ENCODE results near the gene VWA8. TPM values are rescaled to one million over a fixed set of nuclear protein-coding genes. Genes with fewer than 3 reads are reported as not detected.

The VWA8 gene
- total and polyA plus RNA-seq, 4 donors = 7.1 to 50.3 (median 12.4) TPM

GRCh38 chr13:41970022-41970421, 9.1 kb upstream of the VWA8 start:
- Histone ChIP-seq H3K36me3 (ENCODE audit: control insufficient read depth in 4 of 4, insufficient read depth in 3 of 4, low read depth in 1 of 4, low read length in 3 of 4) (no peaks in the 10 kb centered on the region), H3K4me1 (ENCODE audit: control insufficient read depth in 4 of 4, insufficient read depth in 4 of 4, low read length in 3 of 4) (peaks cover 1 to 22% (median 2%) of the 10 kb centered on the region in 4 donors), H3K9ac (ENCODE audit: low read depth in 1 of 2, low read length in 2 of 2) (no peak overlapping the region), H3K4me3 (ENCODE audit: low read depth in 1 of 3, low read length in 3 of 3) (no peak overlapping the region), H3K27me3 (ENCODE audit: control insufficient read depth in 4 of 4, insufficient read depth in 4 of 4, low read length in 3 of 4) (no peaks in the 10 kb centered on the region), H3K9me3 (ENCODE audit: control insufficient read depth in 4 of 4, low read length in 3 of 4) (no peaks in the 10 kb centered on the region), H3K27ac (ENCODE audit: low read depth in 1 of 2, low read length in 2 of 2) (no peak overlapping the region)
- DNase-seq (ENCODE audit: low spot score) = no peak
- TF ChIP-seq FOXA2 (IDR thresholded peaks at IDR 0.05) = no peak
- TF ChIP-seq, protein P1, sequence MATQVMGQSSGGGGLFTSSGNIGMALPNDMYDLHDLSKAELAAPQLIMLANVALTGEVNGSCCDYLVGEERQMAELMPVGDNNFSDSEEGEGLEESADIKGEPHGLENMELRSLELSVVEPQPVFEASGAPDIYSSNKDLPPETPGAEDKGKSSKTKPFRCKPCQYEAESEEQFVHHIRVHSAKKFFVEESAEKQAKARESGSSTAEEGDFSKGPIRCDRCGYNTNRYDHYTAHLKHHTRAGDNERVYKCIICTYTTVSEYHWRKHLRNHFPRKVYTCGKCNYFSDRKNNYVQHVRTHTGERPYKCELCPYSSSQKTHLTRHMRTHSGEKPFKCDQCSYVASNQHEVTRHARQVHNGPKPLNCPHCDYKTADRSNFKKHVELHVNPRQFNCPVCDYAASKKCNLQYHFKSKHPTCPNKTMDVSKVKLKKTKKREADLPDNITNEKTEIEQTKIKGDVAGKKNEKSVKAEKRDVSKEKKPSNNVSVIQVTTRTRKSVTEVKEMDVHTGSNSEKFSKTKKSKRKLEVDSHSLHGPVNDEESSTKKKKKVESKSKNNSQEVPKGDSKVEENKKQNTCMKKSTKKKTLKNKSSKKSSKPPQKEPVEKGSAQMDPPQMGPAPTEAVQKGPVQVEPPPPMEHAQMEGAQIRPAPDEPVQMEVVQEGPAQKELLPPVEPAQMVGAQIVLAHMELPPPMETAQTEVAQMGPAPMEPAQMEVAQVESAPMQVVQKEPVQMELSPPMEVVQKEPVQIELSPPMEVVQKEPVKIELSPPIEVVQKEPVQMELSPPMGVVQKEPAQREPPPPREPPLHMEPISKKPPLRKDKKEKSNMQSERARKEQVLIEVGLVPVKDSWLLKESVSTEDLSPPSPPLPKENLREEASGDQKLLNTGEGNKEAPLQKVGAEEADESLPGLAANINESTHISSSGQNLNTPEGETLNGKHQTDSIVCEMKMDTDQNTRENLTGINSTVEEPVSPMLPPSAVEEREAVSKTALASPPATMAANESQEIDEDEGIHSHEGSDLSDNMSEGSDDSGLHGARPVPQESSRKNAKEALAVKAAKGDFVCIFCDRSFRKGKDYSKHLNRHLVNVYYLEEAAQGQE (IDR thresholded peaks at IDR 0.05) = no peak
- TF ChIP-seq JUND (IDR thresholded peaks at IDR 0.05) = no peak
- TF ChIP-seq MAX (IDR thresholded peaks at IDR 0.05) = no peak
- no peak for TF ChIP-seq ZBTB33 (IDR thresholded peaks at IDR 0.05)
- TF ChIP-seq RXRA (IDR thresholded peaks at IDR 0.05) = no peak
- TF ChIP-seq SP1 (IDR thresholded peaks at IDR 0.05) = no peak
- TF ChIP-seq YY1 (IDR thresholded peaks at IDR 0.05) = no peak
- no peak for TF ChIP-seq FOXA1 (IDR thresholded peaks at IDR 0.05)

GRCh38 chr13:41969072-41969471, 8.2 kb upstream of the VWA8 start:
- no peak for DNase-seq (ENCODE audit: low spot score)
- WGBS = over 99% methylated on average over 4 of the region's 4 CpGs
- no peak overlapping the region for H3K4me3 ChIP-seq (ENCODE audit: low read depth in 1 of 3, low read length in 3 of 3)

More at GRCh38 chr13:41969072-41969471, 8.2 kb upstream of the VWA8 start:
- Histone ChIP-seq H3K9ac (ENCODE audit: low read depth in 1 of 2, low read length in 2 of 2) (no peak overlapping the region), H3K36me3 (ENCODE audit: control insufficient read depth in 4 of 4, insufficient read depth in 3 of 4, low read depth in 1 of 4, low read length in 3 of 4) (no peaks in the 10 kb centered on the region), H3K27me3 (ENCODE audit: control insufficient read depth in 4 of 4, insufficient read depth in 4 of 4, low read length in 3 of 4) (no peaks in the 10 kb centered on the region), H3K4me1 (ENCODE audit: control insufficient read depth in 4 of 4, insufficient read depth in 4 of 4, low read length in 3 of 4) (peaks cover 1 to 19% (median 2%) of the 10 kb centered on the region in 4 donors), H3K27ac (ENCODE audit: low read depth in 1 of 2, low read length in 2 of 2) (no peak overlapping the region), H3K9me3 (ENCODE audit: control insufficient read depth in 4 of 4, low read length in 3 of 4) (no peaks in the 10 kb centered on the region)
- TF ChIP-seq EGR1 (IDR thresholded peaks at IDR 0.05; ENCODE audit: low read depth in 2 of 2) (no peak), FOXA2 (IDR thresholded peaks at IDR 0.05) (no peak), RAD21 (IDR thresholded peaks at IDR 0.05) (no peak)
- TF ChIP-seq, protein P1 (IDR thresholded peaks at IDR 0.05) = no peak
